Tibial nerve (tissue), 4 donors: ENCODE results near the gene PTPRE.

Experiments used
- EP300 ChIP-seq, 2 donors: sonication (generic); formaldehyde crosslinking; IDR thresholded peaks; one replicate each; pipeline ENCODE4 v1.6.1; 2017; ENCODE audit warnings: antibody characterized with exemption in 2 of 2, mild to moderate bottlenecking in 1 of 2
- POLR2A ChIP-seq, 2 donors: fragments of 450-650 bp; IDR thresholded peaks; one replicate each; pipeline ENCODE4 v1.6.1; 2017; ENCODE audit warnings: antibody characterized with exemption in 2 of 2, mild to moderate bottlenecking in 2 of 2, moderate library complexity in 2 of 2
- TF ChIP-seq, protein P1 (sequence below), 5 experiments: fragments of 200-600 bp in 3 of 5; fragments of 450-650 bp in 2 of 5; sonication (generic) in 3 of 5; IDR thresholded peaks; one replicate each; pipeline ENCODE4 v1.5.1; 2016 to 2019; ENCODE audit warnings: antibody characterized with exemption in 5 of 5, mild to moderate bottlenecking in 3 of 5, moderate library complexity in 2 of 5

DNA sequence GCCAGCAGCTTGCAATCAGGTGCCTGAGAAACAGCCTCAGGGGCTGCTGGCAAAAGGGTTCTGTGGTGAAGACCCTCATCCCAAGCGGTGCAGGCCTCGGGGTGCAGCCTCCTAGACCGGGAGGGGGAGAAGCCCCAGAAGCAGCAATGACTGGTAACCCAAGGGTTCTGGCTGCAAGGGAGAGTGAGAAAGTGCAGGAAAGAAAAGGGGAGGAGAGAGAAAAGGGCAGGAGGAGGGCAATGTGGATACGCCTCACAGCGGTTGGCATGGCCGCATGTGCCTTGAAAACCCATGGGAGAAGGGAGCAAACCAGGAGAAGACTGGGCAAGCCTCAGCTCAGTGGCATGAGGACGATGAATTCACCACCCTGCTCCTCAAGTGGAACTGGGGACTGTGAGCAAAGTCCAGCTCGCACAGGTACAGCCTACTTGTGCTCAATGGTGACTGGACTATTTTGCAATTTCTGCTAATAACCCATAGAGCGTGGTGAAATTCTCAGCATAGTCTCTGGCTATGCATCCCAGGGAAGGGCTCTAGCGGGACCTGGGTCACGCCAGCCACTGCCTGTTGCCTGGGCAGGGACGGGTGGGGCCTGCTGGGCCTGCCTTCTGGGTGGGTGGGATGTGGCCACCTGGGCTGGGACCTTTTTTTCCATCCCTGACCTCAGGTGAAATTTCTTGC is 20.4 kb upstream of the PTPRE start:
- TF ChIP-seq, protein P1, sequence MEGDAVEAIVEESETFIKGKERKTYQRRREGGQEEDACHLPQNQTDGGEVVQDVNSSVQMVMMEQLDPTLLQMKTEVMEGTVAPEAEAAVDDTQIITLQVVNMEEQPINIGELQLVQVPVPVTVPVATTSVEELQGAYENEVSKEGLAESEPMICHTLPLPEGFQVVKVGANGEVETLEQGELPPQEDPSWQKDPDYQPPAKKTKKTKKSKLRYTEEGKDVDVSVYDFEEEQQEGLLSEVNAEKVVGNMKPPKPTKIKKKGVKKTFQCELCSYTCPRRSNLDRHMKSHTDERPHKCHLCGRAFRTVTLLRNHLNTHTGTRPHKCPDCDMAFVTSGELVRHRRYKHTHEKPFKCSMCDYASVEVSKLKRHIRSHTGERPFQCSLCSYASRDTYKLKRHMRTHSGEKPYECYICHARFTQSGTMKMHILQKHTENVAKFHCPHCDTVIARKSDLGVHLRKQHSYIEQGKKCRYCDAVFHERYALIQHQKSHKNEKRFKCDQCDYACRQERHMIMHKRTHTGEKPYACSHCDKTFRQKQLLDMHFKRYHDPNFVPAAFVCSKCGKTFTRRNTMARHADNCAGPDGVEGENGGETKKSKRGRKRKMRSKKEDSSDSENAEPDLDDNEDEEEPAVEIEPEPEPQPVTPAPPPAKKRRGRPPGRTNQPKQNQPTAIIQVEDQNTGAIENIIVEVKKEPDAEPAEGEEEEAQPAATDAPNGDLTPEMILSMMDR (IDR thresholded peaks at IDR 0.05) = no peak
- TF ChIP-seq POLR2A (IDR thresholded peaks at IDR 0.05) (no peak), EP300 (IDR thresholded peaks at IDR 0.05) (no peak)
